EH (cell line): Measurements from ENCODE around the gene ALG1.
"Not testable (repeated sequence)": the region's sequence is repeated elsewhere in the genome, so short reads cannot be mapped to it uniquely, and the experiment has no call there.

ENCODE experiments used
- DNase-seq: peaks from one replicate; pipeline ENCODE4 v3.0.0-alpha.2; 2015; ENCODE audit warnings: low read depth

The ALG1 gene

DNA sequence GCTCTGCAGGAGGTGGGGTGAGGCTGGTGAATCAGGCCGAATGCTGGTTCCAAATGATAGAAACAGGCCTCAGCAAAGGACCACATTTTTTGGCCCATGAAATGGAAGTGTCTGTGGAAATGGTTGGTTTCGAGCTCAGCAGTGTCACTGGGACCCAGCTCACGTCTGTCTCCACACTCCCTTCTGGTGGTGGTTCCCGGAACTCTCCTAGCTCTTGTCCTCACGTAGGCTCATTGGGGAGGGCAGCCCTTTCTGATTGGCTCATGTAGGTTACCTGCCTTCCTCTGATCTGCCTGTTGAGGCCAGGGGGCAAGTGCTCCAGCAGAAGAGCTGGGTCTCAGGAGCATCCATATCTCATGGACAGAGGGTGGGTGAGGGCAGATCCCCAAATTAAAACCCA, 4.0 kb downstream of the ALG1 start:
- no peak for DNase-seq

DNA sequence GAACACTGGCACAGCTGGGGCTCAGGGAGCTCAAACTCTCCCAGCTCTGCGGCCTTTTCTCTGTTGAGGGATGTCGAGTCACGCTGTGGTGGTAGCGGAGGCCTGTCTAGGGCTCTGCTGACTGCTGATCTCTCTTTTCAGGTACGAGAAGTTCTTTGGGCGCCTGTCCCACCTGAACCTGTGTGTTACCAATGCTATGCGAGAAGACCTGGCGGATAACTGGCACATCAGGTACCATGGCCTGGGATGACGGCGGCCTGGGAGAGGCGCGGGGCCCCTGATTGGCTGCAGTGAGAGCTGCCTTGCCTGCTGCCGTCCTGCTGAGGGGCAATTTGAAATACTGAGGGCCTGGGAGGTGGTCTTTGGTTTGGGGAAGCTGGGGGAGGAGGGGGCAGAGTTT, 5.7 kb downstream of the ALG1 start:
- DNase-seq = no peak

DNA sequence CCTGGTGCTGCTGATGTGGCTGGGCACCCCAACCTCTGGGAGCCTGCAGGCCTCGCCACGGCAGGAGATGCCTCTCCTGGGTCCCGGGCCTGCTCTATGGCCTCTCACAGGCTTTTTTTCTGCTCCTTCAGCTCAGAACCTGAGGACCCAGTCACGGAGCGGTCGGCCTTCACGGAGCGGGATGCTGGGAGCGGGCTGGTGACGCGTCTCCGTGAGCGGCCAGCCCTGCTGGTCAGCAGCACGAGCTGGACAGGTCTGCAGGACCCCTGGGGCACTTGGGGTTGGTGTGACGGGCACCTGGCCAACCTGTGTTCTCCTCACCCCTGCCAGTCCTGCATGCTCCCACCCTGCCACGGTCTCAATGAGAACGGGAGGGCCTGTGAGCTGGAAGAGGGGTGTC, 7.0 kb downstream of the ALG1 start:
- no peak for DNase-seq

DNA sequence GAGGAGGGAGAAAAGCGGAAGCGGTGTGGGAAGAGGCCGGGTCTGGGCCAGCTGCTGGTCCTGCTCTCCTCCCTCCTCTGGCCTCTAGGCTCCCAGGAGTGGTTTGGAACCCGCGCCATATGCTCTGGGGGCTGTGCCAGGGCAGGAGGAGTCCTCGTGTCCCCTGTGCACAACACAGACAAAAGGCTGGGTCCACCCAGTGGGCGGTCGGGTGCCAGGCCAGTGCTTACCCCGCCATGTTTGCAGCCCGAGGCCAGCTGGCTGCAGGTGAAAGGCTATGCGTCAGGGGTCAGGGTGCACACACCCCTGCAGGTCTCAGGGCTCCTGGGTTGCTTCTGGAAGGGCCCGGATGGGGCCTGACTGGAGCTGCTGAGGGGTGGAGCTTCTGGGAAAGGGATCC, 8.8 kb downstream of the ALG1 start:
- not testable (repeated sequence) for DNase-seq

DNA sequence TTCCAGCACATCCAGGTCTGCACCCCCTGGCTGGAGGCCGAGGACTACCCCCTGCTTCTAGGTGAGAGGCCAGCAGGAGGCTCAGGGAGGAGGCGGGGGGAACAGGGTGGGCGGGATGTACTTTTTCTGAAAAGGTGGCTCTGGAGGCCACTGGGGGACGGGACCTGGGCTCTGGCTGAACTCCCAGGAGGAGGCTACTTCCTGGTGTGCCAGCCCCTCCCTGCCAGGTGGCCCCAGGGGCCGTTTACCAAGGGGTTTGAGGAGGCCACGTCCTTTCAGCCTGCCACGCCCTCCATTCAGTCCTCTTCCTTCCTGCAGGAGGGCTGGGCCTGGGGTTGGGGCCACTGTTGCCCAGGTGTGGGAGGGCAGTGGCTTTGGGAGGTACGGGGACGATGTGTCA, 9.4 kb downstream of the ALG1 start:
- not testable (repeated sequence) for DNase-seq

DNA sequence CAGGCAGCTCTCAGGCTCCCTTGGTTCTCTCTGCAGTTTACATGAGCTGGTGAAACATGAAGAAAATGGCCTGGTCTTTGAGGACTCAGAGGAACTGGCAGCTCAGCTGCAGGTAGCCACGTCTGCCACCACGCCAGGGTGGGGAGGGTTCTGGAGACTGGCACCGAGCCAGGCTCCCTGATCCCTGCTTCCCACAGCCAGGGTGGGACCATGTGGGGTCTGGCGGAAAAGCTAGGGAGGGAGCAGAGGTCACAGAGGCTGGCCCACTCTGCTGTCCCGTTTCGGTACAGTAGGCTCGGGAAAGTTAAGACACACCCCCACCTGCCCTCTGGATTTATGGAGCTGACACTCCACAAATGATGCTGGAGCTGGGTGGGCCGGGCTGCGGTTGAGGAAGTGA, 12.0 kb downstream of the ALG1 start:
- DNase-seq = not testable (repeated sequence)

DNA sequence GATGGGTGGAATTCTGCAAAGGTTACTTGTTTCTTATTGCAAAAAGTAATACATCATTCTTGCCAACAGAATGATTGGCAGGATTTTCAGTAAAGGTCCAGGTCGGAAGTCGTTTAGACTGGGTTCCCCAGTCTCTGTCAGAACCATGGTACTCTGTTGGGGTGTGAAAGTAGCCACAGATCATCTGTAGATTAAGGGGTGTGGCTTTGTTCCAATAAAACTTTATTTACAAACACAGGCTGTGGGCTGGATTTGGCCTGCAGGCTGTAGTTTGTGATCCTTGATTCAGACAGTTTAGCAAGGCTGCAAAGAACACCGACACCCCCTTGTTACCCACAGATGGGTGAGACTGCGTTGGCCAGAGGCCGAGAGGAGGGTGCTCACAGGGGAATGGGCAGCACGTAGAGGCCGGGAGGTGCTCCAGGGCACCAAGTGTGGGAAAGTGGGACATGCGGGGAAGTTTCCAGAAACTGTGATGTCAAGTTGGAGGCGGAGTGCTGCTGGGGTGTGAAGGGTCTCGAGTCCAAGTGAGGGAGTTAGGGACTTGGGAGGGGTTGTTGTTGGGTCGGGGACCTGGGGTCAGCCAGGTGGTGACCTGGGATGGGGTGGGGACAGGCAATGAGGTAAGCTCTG, 12.6 kb downstream of the ALG1 start:
- DNase-seq = not testable (repeated sequence)

DNA sequence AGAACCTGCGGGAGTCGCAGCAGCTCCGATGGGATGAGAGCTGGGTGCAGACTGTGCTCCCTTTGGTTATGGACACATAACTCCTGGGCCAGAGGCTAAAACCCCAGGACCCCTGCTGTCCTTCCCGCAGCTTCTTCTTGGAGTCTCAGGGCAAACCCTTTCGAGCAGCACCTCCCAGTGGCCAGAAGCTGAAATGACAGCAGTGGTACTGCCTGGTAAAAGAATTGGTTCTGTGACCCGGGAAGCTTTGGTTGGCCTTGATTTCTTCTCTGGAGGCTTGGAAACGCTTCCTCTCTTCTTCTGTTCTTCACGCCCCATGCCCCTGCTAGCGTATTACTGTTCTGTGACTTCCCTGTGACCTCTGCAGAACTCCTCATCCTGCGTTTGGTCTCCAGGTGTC, 13.2 kb downstream of the ALG1 start:
- DNase-seq = peak; percentile 59

DNA sequence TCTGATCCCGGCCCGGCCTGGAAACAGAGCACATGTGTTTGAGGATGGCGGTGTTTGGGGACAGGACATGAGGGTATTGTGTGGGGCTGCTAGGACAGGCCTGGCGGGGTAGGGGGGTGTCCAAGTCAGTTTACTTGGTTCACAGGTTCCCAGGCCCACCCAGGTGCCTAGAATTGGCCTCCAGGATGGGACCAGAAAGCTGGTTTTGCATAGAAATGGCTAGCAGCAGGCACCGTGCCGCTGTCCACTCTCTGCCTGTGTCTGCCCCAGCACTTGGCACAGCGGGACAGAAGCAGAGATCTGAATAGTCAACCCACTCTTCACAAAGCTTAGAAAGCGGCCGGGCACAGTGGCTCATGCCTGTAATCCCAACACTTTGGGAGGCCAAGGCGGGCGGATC, 14.1 kb downstream of the ALG1 start:
- DNase-seq = not testable (repeated sequence)

DNA sequence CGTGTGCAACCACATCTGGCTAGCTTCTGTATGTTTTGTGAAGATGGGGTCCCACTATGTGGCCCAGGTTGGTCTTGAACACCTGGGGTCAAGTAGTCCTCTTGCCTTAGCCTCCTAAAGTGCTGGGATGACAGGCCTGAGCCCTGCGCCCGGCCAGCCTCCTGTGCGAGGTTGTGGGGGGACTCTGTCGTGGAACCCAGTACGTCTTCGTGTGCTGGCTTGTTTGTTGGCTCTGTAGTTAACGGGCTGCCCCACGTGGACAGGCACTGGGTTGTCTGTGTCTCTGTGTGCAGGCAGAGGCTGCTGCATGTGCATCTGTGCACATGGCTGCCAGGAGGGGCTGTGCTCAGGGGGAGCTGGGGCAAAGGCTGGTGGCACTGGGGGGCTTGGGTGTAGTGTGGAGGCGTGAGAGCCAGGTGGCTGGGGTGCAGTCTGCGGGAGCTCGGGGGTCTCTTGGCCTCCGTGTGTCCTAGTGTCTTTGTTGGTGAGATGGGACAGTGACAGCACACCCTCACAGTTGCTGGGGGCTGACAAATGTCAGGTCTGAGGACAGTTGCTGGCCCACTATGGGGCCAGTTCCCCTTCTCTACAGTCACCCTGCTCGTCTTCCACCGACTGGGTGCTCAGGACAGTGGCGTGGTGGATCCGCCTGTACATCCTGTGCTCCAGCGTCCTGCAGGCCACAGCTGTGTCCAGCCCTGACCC, 16.6 kb downstream of the ALG1 start:
- DNase-seq = not testable (repeated sequence)

DNA sequence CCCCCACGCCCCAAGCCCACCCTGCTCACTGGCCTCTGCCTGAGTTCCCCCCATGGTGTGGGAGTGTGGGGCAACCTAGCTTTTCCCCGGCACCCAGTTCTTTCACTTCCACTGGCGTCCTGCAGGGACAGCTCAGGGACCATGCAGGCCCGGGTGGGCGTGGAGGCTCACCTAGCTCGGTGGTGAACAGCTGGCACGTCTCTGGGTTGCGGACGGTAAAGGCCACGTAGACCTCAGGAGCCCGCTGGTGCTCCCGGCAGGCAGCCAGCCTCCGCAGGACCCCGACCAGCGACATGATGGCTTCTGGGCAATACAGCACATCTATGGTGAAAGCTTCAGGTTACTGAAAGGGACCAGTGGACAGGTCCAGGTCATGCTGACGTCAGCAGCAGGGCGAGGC, 17.3 kb downstream of the ALG1 start:
- not testable (repeated sequence) for DNase-seq

DNA sequence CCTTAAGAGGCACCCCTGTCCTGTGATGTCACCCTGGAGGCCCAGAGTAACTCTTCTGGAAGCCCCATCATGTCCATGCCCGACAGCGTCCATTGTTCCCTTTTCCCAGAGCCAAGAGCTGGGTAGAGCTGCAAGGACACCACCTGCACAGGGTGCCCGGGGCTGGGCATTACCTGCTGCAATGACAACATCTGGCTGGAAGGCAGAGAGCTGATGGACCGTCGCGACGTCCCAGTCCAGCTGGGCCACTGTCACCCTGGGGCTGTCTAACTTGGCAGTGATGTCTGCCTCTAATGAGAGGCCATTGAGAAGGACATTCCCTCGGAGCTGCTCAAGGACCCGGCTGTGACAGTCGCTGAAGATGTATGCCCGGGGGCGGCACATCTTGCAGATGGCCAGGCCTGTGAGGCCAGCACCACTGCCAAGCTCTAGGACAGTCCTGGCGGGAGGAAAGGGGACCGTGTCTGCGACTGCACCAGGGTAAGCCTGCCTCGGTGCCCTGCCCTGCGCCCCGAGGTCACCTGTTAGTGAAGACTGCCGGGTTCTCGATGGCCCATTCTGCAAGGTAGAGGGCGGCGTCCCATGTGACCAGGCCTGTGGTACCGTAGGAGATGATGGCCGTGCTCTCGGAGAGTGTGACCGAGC, 18.4 kb downstream of the ALG1 start:
- DNase-seq = not testable (repeated sequence)

DNA sequence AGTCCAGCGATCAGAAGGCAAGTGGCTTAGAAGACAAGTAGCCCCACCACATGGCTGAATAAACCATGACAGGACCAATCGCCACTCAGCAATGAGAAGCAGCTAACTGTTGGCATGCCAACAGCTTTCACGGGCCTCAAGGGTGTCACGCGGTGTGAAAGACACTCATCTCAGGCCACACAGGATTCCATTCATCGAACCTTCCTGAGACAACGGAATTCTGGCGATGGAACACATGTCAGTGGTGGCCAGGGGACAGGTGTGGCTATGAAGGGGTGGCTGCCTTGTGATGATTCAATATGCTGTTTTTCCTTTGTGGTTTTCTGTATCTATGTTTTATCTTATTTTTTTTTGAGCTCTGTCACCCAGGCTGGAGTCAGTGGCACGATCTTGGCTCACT, 18.9 kb downstream of the ALG1 start:
- DNase-seq = peak; percentile 4

DNA sequence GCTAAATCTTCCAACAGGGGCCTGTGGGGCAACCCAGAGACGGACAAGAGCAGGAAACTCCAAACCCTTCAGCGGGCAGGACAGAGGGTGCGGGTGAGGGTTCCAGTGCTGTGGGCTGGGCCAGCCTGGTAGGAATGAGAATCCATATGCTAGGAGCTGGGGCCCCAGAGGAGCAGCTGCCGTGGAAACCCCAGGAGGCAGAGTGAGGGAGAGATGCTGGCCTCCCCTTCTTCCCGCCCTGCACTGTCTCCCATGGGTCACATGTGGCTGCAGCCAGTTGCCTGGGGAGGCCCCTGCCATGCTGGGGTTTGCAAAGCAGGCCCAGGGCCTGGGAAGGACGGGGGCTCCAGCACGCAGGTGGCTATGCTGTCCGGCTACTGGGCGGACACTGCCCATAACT, 21.4 kb downstream of the ALG1 start:
- DNase-seq = not testable (repeated sequence)

DNA sequence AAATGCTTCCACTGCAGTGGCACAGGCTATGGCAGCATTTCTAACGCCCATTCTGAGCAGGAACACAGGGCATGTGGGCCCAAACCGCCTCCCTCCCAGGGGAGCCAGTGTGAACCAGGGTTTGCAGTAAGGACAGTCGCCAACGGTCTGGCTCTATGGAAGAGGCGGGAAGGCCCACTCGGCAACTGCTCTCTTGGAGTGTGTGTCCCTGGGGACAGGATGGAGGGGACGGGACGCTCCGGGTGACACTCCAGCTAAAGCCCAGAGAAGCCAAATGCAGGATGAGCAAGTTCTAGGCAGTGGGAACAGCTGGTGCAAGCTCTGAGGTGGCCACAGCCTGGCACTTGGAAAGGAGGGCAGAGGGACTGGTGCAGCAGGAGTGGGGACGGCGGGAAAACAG, 22.1 kb downstream of the ALG1 start:
- not testable (repeated sequence) for DNase-seq

DNA sequence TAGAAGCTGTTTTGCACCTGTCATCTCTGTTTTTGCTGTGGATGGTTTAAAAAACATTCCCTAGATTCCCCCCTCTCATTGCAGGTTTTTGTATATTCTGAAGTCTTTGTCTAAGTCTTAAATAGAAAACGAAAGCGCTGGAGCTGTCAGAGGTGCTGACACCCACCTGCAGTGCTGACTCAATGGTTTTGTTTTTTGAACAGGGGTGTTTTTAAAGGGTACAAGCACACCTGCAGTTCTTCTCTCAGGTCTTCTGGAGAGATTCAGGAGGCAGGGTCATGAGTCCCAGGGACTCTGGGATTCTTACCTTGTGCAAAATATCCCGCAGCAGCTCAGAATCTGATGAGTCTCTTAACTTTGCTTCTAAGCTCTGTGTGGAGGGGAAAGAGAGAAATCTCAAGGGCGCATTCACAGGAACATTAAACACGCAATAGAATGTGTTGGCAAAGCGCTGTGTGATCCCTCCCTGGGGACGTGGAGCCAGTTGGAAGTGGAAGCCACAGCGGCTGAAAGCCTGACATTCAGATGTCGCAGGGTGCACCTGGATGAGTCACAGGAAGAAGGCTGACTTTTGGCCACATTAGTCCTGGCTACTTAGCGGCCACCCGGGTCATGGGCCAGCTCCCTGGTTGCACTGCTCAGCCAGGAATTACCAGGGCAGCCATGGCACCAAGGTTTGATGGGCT, 23.6 kb downstream of the ALG1 start:
- DNase-seq = not testable (repeated sequence)

DNA sequence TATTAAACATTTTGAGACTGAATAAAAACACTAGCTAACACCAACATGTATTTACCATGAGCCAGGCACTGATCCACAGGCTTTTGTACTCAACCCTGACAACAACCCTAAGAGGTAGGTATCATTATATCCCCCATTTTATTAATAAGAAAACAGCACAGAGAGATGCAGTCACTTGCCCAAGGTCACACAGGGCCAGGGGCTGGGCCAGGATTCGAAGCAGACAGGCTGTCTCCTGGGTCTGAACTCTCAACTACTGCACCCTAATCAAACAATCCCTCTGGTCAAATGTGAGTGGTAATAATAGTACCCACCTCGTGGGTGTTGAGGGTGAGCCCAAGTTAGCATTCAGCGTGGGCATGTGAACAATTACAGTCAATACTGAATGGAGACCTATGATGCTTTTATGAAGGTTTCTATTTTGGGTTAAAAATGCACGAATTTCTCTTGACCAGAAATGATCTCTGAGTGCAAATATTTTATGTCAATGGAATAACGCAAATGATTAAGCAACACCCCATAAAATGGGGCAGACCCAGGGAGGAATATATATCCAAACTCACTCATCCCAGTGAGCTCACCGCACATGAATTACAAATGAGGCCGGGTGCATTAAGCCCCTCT, 24.9 kb downstream of the ALG1 start:
- peak; percentile 44 for DNase-seq

DNA sequence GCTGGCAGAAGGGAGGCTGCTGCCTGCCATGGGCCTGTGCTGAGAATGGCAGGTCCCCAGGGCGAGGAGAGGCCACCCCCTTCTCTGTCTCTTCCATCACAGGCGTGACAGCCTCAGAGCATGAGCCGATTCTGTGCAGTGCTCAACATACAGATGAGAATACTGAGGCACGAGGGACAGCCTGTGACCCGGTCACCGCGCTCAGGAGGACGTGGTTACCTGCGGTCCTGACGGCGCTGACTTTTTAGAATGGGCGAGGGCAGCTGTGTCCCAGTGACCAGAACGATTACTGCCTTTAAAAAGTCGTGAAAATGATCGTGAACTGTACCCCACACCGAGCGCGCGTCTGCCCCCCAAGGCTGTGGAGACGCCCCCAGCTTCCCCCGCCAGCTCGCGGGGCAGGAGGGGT, 25.4 kb downstream of the ALG1 start:
- DNase-seq = not testable (repeated sequence)

DNA sequence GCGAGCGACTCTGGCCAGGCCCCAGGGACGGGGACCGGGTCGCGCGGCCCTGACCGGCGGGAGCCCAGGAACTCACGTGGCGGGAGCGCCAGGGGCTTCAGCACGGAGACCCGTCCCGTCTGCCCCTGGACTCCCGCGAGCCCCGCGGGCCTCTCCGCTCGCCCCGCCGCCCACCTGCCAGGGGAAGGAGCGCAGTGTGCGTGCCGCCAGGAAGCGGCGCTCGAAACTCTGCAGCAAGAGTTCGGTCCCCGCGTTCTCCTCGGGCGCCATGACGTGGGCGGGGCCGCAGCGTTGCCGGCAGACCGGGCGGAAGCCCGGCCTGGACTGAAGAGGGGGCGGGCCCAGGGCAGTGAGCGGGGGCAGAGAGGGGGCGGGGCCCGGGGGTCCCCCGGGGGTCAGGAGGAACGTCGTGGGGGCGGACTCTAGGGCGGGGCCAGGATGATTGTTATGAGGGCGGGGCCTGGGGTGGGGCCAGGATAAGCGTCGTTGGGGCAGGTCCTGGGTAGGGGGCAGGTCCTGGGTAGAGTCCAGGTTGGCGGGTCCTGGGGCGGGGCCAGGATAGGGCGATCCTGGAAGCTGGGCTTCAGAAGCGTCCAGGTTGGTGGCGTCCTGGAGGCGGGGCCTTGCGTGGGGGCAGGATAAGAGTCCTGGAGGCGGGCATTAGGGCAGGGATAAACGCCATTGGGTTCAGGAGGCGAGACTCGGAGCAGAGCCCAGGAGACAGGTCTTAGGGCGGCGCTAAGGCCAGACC, 26.0 kb downstream of the ALG1 start, which contains the start of gene EEF2KMT:
EEF2KMT (minus strand) TSS at position 326 of the 751 bp plus-strand sequence; CDS start at position 270, 56 bp downstream.
- peak; percentile 100 for DNase-seq

DNA sequence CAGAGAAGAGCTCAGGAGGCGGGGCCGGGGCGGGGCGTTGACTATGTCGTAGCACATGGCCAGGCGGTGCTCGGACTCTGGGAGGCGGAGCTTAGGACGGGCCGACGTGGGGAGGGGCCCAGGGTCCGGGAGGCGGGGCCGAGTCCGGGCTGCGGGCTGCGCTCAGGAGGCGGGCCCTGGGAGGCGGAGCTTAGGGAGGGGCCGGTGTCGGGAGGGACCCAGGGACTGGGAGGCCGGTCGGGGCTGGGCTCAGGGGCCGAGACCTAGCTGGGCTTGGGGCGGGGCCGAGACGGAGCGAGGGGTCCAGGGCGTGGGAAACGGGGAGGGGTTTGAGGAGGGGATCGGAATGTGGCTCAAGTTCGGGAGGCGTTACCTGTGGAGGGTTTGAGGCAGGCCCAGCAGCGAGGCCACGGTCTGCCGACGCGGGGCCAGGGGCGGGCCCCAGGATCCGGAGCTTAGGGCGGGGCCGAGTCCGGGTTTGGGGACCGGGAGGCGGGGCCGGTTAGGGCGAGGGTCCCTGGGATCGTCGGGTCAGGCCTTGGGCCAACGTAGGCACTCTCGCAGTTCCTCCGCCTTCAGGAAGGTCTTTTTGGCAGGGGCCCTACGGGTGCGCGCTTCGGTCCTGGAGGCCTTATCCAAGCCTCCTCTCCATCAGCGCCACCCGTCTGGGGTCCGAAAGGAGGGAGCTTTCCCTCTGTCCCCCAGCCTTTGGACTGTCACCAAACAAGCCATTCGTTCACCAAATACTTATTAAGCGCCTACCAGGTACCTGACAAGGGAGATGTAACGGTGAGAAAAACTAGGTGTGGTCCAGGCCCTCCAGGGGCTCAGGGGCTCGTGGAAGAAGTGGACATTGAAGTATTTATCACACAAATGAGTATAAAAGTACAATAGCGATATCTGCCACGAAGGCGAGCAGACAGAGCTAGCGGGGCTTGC, 26.8 kb downstream of the ALG1 start:
- DNase-seq = peak; percentile 74
